Measurements from ENCODE around the gene APOBEC4.

- no peak for TF ChIP-seq SPI1 (IDR thresholded peaks at IDR 0.05; ENCODE audit: borderline replicate concordance, insufficient read depth, low read depth, low read length)
- TF ChIP-seq POLR2A (IDR thresholded peaks at IDR 0.05; ENCODE audit: low read depth, low read length) = no peak
These were observed 35.4 kb upstream of the APOBEC4 start for GRCh38 chr1:183688341-183689060.
